Right renal pelvis (tissue), 4 donors: Measurements from ENCODE around the gene PNKD. TPM values are rescaled to one million over a fixed set of nuclear protein-coding genes. Genes with fewer than 3 reads are reported as not detected.
"Not testable (repeated sequence)": the region's sequence is repeated elsewhere in the genome, so short reads cannot be mapped to it uniquely, and the experiment has no call there.

Source experiments
- DNase-seq, 4 donors: peaks; one replicate each; pipeline ENCODE4 v3.0.0-alpha.2; 2013; ENCODE audit warnings: low read depth in 4 of 4, low spot score in 3 of 4, missing footprints in 1 of 4
- polyA plus RNA-seq, 4 donors: library from polyadenylated mRNA; unstranded; fragments of 120-200 nt; gene quantifications; one replicate each; pipeline ENCODE4 v1.2.1, GENCODE V29; 2013; ENCODE audit not compliant: insufficient read length in 4 of 4

PNKD gene
- polyA plus RNA-seq, 4 donors, result 103 to 132 (median 111) TPM

DNA sequence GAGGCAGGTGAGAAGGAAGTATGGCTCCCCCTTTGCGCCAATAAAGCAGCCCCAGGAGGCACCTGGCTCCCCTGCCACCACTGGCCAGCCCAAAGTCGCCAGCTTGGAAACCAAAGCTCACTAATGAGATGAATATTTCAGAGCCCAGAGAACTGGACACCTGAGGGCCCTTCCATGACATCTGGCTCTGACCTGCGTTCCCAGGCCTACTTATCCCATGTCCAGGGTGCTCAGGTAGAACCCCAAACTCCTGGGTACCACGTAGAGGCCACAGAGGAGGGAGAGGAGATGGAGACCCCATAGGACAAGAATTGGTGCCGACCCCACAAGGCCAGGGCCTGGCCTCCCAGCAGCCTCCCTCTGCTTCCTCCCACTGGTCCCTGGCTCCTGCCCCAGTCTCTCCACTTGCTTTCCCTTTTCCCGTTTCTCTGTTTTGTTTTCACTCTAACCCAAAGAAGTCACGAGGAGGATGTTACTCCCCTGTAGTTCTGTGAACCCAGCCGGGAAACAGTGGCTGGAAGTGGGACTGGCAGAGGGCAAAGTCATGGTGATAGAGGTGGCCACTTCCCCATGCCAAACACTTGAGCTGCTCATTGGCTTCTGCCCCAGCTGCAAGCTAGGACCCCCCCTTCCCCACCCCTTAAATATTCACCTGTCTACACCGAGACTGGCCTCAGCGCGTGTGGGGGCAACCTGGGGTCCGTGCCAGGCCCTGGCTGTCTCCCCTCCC is 21.2 kb downstream of the PNKD start:
- no peak for DNase-seq

DNA sequence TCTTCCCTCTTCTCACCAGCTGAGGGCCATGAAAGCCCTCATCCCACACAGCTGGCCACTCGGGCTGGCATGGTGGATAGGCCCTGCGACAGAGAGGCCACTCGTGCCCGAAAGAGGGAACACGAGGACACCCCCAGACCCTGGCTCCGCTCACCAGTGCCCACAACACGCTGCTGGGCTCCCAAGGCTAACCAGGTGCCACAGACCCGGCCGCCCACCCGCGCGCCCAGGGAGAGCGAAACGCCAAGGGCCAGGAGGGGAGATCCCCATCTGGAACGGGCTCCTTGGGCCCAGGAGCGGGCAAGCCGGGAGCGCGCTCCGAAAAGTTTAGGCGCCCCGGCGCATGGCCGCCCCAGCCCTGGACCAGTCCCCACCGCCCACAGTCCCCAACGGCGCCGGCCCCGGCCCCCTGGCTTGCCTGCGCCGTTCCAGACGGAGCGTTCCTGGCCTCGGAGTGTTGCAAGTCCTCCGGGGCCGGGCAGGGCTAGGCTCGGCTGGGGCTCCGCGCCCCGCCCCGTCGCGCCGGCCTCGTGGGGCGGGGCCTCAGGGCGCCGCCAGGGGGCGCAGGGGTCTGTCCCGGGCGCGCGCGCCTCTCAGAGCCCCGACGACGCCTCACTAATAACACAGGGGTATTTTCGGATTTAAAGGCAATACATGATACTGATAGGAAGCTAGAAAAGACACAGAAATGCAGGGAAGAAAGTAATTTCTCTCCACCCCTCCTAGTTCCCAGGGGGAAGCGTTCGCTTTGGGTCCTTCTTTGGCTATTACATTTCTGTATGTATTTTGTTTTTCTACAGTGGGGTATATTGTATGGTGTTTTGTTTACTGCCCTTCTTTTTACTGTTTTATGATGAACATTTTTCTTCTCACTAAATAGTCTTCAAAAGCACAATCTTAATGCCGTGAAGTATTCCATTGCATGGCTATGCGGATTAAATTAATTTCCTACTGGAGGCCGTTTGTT is 22.0 kb downstream of the PNKD start, which contains the start of gene TMBIM1:
TMBIM1 (minus strand) TSS at position 456 of the 967 bp plus-strand sequence. CDS start 10,362 bp downstream, outside the sequence.
- DNase-seq, result peak in 1 of 4 donors; percentile 59

DNA sequence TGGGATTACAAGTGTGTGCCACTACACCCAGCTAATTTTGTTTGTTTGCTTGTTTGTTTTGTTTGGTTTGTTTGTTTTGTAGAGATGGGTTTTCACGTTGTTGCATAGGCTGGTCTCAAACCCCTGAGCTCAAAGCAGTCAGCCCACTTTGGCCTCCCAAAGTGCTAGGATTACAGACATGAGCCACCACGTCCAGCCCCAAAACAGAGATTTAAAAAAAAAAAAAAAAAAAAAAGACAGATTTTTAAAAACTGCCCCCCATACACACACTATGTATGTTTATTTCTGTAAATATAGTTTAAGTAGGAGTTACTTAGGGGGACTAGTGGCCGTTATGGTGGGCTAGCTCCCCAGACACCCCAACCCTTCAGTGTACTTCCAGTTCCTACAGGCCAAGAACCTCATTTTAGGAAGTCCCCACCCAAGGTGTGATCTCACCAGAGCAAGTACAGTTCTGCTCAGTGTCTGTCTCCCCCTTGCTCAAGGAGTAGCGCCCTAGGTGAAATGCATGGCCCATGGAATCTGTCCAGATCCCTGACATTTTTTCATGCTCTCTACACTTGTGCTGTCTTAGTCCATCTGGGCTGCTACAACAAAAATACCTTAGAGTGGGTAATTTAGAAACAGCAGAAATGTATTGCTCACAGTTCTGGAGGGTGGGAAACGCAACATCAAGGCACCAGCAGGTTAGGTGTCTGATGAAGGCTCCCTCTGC is 23.6 kb downstream of the PNKD start:
- no peak for DNase-seq

DNA sequence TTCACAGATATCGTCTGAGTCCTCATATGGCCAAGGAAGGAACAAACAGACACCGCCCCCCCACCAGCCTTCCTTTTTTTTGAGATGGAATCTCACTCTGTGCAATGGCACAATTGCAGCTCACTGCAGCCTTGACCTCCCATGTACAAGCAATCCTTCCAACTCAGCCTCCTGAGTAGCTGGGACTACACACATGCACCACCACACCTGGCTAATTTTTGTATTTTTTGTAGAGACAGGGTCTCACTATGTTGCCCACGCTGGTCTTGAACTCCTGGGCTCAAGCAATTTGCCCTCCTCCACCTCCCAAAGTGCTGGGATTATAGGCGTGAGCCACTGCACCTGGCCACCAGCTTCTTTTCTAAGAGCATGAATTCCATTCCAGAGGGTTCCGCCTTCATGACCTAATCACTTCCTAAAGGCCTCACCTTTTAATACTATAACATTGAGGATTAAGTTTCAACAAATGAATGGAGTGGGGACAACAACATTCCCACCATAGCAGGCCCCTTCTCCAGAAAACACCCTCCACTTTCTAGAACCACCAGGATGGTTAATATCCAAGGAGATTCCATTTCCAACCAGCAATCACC is 24.2 kb downstream of the PNKD start:
- no peak for DNase-seq

DNA sequence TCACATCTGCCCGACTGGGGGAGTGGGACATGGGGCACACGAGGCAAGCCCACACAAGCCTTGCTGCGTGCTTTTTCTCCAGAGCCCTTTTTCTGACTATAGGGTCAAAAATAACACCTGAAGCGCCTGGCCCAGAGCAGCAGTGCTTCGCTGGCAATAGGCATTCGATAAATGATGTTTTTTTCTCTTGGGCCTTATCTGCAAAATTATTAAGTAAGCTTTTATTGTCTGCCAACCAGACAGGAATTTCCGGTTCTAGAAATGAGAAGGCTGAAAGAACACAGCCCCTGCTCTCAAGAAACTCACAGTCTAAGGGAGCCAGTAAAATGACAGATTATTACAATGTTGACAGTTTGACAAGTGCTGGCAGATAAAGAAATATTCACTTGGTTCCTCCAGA is 24.7 kb downstream of the PNKD start:
- no peak for DNase-seq

DNA sequence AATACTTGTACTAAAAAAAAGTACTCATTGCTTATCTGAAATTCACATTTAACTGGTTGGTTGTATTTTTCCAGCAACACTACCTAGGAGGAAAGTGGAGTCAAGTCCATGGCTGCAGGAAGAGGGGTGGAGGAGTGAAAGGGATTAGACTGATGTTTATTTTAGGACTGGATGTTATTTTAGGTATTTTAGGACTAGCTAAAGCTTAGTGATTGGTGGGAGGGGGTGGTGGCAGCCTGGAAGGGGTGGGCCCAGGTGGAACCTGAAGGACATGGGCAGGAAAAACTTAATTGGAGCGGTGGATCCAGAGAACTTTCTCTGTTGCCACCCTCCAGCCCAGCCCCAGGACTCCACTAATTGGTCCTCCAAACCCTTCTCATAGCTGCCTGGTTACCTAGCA is 25.9 kb downstream of the PNKD start:
- no peak for DNase-seq

DNA sequence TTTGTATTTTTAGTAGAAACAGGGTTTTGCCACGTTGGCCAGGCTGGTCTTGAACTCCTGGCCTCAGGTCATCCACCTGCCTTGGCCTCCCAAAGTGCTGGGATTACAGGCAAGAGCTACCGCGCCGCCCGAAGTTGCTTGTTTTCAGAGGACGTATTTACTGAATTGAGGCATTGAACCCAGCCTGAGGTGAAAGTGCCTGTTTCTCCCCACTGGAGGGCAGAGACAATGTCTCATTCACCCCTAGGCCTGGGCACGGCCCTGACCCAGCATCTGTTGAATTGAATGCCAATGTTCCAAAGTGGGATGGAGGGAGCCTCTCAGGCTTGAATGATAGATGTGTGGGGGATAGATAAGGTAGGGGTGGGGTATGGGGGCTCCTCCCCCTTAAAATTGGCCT is 26.5 kb downstream of the PNKD start:
- DNase-seq, result no peak

DNA sequence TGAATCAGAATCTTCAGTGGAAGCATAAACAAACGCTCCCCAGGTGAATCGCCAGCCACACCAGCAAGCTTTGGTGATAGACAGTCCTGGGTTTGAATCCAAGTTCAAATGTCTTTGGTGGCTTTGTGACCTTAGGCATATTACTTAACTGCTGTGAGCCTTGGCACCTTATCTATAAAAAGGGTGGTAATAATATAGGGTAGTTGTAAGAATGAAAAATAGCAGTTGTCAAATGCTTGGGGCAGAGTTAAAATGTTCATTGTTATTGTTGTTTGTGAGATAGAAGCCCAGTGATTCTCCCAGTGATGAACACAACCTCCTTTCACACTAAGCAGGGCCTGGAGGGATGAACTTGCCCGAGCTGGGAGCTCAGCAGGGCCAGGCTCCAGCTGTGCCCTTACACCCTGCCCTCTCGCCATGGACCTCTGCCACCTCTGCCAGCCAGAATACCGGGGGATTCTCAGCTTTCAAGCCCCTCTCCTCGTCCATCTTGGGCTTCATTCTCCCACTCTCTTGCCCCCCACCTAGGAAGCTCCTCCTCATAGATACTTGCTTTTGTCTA is 28.1 kb downstream of the PNKD start:
- DNase-seq, result no peak

DNA sequence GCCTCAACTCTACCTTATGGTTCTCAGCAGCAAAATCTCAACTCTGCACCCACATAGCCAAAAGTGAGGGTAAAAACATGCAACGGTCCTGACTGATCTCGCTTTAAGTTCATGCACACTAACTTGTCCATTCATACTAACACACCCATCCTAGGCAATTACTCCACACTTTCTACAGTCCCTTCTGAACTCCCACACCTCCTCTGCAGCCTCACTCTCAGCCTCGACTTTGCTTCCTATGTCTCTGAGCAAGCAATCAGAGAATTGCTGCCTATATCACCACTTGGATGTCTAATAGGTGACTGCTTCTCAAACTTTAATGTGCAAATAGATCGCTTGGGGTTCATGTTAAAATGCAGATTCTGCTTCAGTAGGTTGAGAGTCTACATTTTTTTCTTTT is 29.8 kb downstream of the PNKD start:
- no peak for DNase-seq

DNA sequence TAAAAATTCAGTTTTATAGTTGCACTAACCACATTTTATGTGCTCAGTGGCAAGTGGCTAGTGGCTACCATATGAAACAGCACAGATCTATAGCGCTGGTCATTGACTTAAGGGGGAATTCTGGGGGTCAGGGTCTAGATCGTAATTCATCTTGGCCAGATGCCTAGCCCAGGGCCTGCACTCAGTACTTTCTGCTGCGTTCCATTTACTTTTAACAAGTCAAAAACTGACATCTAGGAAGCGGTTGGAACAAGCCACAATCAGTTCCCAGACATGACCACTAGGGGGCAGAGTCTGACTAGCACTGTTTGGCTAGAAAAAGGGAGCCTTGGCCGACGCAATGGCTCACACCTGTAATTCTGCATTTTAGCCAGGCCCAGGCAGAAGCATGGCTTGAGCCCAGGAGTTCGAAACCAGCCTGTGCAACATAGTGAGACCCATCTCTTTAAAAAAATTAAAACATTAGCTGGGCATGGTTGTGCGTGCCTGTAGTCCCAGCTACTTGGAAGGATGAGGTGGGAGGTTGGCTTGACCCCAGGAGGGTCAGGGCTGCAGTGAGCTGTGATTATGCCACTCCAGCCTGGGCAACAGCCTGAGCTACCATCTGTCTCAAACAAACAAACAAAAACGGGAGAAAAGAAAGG is 31.0 kb downstream of the PNKD start:
- DNase-seq, result peak; percentile 86 to 91 (median 88)

DNA sequence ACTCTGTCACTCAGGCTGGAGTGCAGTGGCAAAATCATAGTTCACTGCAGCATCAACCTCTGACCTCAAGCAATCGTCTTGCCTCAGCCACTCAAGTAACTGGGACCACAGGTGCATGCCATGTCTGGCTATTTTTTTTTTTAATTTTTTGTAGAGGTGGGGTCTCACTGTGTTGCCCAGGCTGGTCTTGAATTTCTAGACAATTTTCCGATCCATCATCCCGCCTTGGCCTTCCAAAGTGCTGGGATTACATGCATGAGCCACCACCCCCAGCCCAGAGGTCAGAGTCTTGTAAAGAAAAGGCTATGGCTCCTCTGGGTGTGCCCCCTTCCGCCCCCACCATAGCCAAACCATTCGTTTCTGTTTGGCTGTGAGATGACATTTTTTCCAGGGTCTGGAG is 35.1 kb downstream of the PNKD start:
- DNase-seq, result no peak

DNA sequence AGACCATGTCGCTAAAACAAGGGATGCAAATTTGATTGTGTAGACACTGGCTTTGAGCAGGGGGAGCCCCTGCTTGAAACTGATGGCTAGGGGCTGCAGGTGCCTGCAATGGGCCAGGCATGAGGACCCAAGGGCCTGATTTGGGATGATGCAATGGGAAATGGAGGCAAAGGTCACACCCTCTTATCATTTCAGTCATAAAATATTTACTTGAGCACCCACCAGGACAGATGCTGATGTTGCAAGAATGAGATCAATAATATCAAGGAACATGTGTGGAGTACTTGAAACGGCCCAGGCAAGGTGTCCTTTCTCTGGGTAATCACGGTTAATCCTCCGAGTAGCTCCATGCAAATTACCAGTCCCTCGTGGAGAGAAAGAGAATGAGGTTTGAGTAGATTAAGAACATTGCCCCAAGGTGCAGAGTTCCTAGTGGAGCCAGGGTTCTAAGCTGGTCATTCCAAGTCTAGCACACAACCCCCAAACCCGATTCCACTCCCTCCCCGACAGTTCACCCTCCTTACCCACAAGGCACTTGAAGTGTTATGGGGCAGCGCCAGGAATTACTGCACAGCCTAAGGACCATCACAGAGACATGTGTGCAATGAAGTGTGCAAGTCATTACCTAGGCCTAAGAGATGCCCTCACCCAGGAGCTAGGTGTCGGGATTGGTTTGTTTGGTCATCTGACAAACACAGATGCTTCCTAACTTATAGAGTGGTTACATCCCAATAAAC is 36.0 kb downstream of the PNKD start:
- DNase-seq, result no peak

DNA sequence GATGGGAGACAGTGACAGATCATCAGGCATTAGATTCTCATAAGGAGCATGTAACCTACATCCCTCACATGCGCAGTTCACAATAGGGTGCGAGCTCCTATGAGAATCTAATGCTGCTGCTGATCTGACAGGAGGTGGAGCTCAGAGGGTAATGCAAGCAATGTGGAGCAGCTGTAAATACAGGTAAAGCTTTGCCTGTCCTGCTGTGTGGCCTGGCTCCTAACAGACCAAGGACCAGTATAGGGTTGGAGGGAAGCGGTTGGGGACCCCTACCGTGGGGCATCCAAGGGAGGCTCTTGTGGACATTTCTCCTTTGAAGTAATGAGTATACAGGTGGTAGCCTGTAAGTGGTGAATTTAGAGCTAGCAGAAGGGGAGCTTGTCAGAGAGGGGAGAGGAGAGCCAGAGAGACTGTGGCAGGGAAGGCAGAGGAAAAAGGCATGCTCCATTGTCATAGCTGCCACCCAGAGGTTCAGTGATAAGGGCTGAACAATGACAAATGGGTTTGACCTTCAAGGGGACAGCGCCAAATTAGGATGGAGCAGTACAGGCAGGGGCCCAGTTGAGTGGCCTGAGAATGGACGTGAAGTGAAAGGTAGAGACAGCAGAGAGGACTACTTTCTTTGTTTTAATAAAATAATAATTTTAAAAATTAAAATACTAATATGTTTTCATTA is 37.2 kb downstream of the PNKD start:
- DNase-seq, result no peak

DNA sequence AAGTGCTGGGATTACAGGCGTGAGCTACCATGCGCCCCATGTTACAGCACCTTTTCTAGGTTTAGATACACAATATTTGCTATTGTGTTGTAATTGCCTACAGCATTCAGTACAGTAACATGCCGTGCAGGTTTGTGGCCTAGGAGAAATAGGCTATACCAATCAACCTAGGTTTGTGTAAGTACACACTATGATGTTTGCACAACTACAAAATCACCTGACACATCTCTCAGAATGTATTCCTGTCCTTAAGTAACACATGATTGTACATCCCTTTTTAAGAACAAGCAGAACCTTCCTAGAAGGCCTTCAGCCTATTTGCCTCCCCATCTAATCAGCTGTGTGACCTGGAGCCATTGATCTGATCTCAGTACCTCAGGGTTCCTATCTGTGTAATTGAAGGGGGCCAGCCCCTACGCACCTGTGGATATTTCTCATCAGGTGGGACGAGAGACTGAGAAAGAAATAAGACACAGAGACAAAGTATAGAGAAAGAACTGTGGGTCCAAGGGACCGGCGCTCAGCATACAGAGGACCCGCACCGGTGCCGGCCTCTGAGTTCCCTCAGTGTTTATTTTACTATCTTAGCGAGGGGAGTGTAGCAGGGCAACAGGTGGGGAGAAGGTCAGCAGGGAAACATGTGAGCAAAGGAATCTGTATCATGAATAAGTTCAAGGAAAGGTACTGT is 40.7 kb downstream of the PNKD start:
- no peak for DNase-seq

DNA sequence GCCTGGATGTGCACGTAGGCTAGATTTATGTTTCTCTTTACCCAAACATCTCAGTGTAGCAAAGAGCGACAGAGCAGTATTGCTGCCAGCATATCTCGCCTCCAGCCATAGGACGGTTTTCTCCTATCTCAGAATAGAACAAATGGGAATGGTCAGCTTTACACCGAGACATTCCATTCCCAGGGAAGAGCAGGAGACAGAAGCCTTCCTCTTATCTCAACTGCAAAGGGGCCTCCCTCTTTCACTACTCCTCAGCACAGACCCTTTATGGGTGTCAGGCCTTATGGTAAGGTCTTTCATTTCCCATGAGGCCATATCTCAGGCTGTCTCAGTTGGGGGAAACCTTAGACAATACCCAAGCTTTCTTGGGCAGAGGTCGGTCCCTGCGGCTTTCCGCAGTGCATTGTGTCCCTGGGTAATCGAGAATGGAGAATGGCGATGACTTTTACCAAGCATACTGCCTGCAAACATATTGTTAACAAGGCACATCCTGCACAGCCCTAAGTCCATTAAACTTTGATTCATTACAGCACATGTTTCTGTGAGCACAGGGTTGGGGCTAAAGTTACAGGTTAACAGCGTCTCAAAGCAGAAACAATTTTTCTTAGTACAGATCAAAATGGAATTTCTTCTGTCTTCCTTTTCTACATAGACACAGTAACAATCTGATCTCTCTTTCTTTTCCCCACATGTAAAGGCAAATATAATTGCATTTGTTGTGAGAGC is 41.4 kb downstream of the PNKD start:
- DNase-seq, result not testable (repeated sequence)

DNA sequence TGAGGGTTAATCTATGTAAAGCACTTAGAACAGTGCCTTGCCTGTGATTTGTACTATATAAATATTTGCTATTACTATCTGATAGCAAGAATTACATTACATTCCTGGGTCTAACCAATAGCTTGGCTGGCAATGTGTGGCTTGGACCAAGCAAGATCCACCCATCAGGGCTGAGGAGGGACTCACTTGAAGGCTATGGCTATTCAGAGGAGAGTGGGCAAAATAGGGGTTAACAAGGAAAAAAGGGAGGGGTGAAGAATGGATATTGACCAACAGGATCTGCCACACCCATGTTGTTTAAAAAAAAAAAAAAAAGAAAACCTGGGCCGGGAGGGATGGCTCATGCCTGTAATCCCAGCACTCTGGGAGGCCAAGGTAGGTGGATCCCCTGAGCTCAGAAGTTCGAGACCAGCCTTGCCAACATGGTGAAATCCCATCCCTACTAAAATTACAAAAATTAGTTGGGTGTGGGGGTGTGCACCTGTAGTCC is 42.0 kb downstream of the PNKD start:
- no peak for DNase-seq

DNA sequence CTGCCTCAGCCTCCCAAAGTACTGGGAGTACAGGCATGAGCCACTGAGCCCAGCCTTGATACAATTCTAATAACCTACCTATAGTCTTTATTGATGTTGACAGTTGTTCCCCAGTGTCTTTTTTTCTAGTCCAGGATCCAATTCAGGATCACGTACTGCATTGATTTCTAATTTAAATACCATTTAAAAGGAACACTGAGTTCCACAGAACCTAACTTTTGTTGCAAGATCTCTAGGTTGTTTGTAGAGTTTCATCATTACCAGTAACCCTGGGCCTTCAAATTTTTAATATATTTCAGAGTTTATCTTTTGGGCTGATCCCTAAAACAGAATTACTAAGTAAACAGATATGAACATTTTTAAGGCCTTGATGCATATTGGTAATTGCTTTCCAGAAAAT is 43.0 kb downstream of the PNKD start:
- DNase-seq, result no peak
